ENCODE data around the gene TAS1R2. TPM values are rescaled to one million over a fixed set of nuclear protein-coding genes. Genes with fewer than 3 reads are reported as not detected.

Gene TAS1R2
- total and polyA plus RNA-seq, 2 of the 8 experiments (the other 6 are each of a cell fraction or from before 2014, with no cell fraction given): not detected

- Histone ChIP-seq H3K9ac (replicated peaks in 1 of 4; ENCODE audit: extremely low read depth in 1 of 4, low read depth in 3 of 4, low read length in 3 of 4) (no peak overlapping the region), H3K23me2 (ENCODE audit: low read depth, low read length) (no peaks in the 10 kb centered on the region), H3K79me2 (ENCODE audit: control insufficient read depth in 1 of 2, insufficient read depth in 2 of 2, low read length in 2 of 2) (no peaks in the 10 kb centered on the region), H3K79me1 (ENCODE audit: low read depth, low read length) (no peaks in the 10 kb centered on the region), H3K4me3 (ENCODE audit: extremely low read depth in 1 of 4, insufficient read depth in 2 of 4, low read depth in 3 of 4, low read length in 4 of 4) (no peak overlapping the region), H3K18ac (ENCODE audit: extremely low read depth, low read length) (no peak overlapping the region), H3K4me2 (ENCODE audit: insufficient read depth in 1 of 2, low read depth in 2 of 2, low read length in 2 of 2) (no peak overlapping the region), H4K5ac (ENCODE audit: insufficient read length, low read depth, low read length) (no peak overlapping the region), H2BK120ac (replicated peaks; ENCODE audit: low read depth, low read length) (no peak overlapping the region), H4K8ac (ENCODE audit: extremely low read depth, insufficient read depth, low read length) (no peak overlapping the region), H2BK20ac (ENCODE audit: low read length) (no peak overlapping the region), H2BK12ac (ENCODE audit: low read depth, low read length) (no peak overlapping the region; the same call in 1 of the 2 replicates), H4K91ac (replicated peaks; ENCODE audit: insufficient read length, low read length) (no peak overlapping the region), H3K23ac (ENCODE audit: insufficient read length) (no peak overlapping the region), H3K27ac (ENCODE audit: low read depth, low read length) (no peak overlapping the region), H3K9me3 (ENCODE audit: insufficient read depth in 2 of 2, low read depth in 1 of 2, low read length in 1 of 2) (no peaks in the 10 kb centered on the region), H2AK5ac (ENCODE audit: low read depth, low read length) (no peak overlapping the region), H2BK15ac (ENCODE audit: low read length) (no peak overlapping the region), H3K27me3 (replicated peaks in 1 of 4; ENCODE audit: control insufficient read depth in 3 of 4, extremely low read depth in 1 of 4, insufficient read depth in 3 of 4, low read length in 3 of 4) (peaks cover 0 to 2% (median 0%) of the 10 kb centered on the region in 4 experiments; a peak in 2 of 7 replicates), H3K56ac (replicated peaks; ENCODE audit: insufficient read length, low read depth, low read length) (no peak overlapping the region), H2BK5ac (ENCODE audit: low read depth, low read length) (no peak overlapping the region), H3K4me1 (replicated peaks in 1 of 4; ENCODE audit: control insufficient read depth in 3 of 4, insufficient read depth in 4 of 4, low read length in 3 of 4) (peaks cover 0 to 2% (median 0%) of the 10 kb centered on the region in 4 experiments; a peak in 1 of 7 replicates), H2AFZ (ENCODE audit: low read length) (no peak overlapping the region), H3K4ac (replicated peaks; ENCODE audit: insufficient read length, low read depth, low read length) (no peak overlapping the region), H4K20me1 (replicated peaks in 1 of 2; ENCODE audit: control insufficient read depth in 1 of 2, insufficient read depth in 2 of 2, low read length in 2 of 2) (peaks cover 0 to 2% of the 10 kb centered on the region in 2 experiments), H3K14ac (ENCODE audit: insufficient read length) (no peak overlapping the region), H3K36me3 (ENCODE audit: control insufficient read depth in 2 of 4, insufficient read depth in 4 of 4, low read length in 3 of 4) (no peaks in the 10 kb centered on the region)
- ChIA-PET CTCF (ENCODE audit: partially characterized antibody) (interaction anchor here (0.6 to 3.5 kb wide), 15 partner anchors 9 to 654 kb away, joined by 3 to 12 read pairs (median 4); no protein-coding TSS in a partner anchor), POLR2A (ENCODE audit: partially characterized antibody) (no interaction called here)
- TF ChIP-seq HDAC6 (IDR thresholded peaks at IDR 0.05; ENCODE audit: low read depth, low read length): no peak
- TF ChIP-seq KDM1A (IDR thresholded peaks at IDR 0.05; ENCODE audit: borderline replicate concordance, low read length): peak; percentile 38; the same call in 1 of the 2 replicates
- WGBS, 2 experiments (ENCODE audit: extremely low coverage in 1 of 2, insufficient coverage in 1 of 2, insufficient read length in 1 of 2, insufficient replicate concordance in 2 of 2, low coverage in 1 of 2, low lambda C conversion rate in 2 of 2, missing lambda C conversion rate in 1 of 2): 80% methylated on average over 15 of the region's 16 CpGs; no CpG with 5 or more reads in 1 of the 2 experiments
- no peak for FAIRE-seq
- no peak for DNase-seq (ENCODE audit: low read depth in 1 of 2, low spot score in 2 of 2)
Measured at GRCh38 chr1:18809953-18810899, 49.2 kb downstream of the TAS1R2 start.
